PC-3 (cell line): ENCODE results near the gene DCDC2. TPM values are rescaled to one million over a fixed set of nuclear protein-coding genes. Genes with fewer than 3 reads are reported as not detected.

Source experiments
- ATAC-seq: fragments of 200-7000 bp; cut with Tn5 transposase; 2 replicates; pipeline ENCODE4 v1.9.1; 2020; ENCODE audit warnings: mild to moderate bottlenecking, moderate library complexity
- BruUV-seq: library from RNA; stranded (reverse); fragments of 400-500 nt; replicated peaks from 2 replicates; lab custom pipeline; 2021; lab: Mats Ljungman, UMichigan
- CTCF ChIA-PET: fragments of 300-600 bp; sonication (Branson Sonifier 250); formaldehyde crosslinking; loops from one replicate; lab custom pipeline; 2022; ENCODE audit warnings: antibody characterized with exemption; lab: Charles Lee
- POLR2A ChIA-PET: fragments of 300-600 bp; sonication (Branson Sonifier 250); formaldehyde crosslinking; loops from one replicate; lab custom pipeline; 2022; ENCODE audit warnings: antibody characterized with exemption; ENCODE audit not compliant: unreplicated experiment; lab: Charles Lee
- DNase-seq: peaks from one replicate; pipeline ENCODE4 v3.0.0-alpha.2; 2015
- H2AFZ ChIP-seq: fragments of 300-600 bp; sonication (generic); 2 replicates; pipeline ENCODE4 v1.6.0; 2016; ENCODE audit warnings: antibody characterized with exemption, low read length
- H3F3A ChIP-seq: fragments of 300-600 bp; sonication (generic); one replicate; pipeline ENCODE4 v1.6.0; 2017; ENCODE audit warnings: antibody characterized with exemption, low read length, control low read depth, mild to moderate bottlenecking; ENCODE audit not compliant: unreplicated experiment
- H3K27ac ChIP-seq: fragments of 300-600 bp; sonication (generic); 2 replicates; pipeline ENCODE4 v1.5.1; 2016; ENCODE audit warnings: mild to moderate bottlenecking, low read length
- H3K27me3 ChIP-seq: fragments of 300-600 bp; sonication (generic); 2 replicates; pipeline ENCODE4 v1.6.1; 2016; ENCODE audit warnings: low read length, mixed read lengths
- H3K36me3 ChIP-seq: fragments of 300-600 bp; sonication (generic); 2 replicates; pipeline ENCODE4 v1.6.1; 2016; ENCODE audit warnings: low read depth, mixed run types, low read length, mixed read lengths
- H3K4me1 ChIP-seq: fragments of 300-600 bp; sonication (generic); 2 replicates; pipeline ENCODE4 v1.5.1; 2016; ENCODE audit warnings: low read length; ENCODE audit not compliant: insufficient read depth
- H3K4me2 ChIP-seq: fragments of 300-600 bp; sonication (generic); 2 replicates; pipeline ENCODE4 v1.6.0; 2016; ENCODE audit warnings: low read length
- H3K4me3 ChIP-seq: fragments of 300-600 bp; sonication (generic); 2 replicates; pipeline ENCODE4 v1.5.1; 2016; ENCODE audit warnings: mild to moderate bottlenecking, low read length, mixed read lengths
- H3K79me2 ChIP-seq: fragments of 300-600 bp; sonication (generic); 2 replicates; pipeline ENCODE4 v1.6.1; 2017; ENCODE audit warnings: low read length, mixed read lengths
- H3K9ac ChIP-seq: fragments of 300-600 bp; sonication (generic); 2 replicates; pipeline ENCODE4 v1.6.0; 2016; ENCODE audit warnings: mild to moderate bottlenecking, low read length
- H3K9me2 ChIP-seq: fragments of 300-600 bp; sonication (generic); replicated peaks from 2 replicates; pipeline ENCODE4 v1.6.1; 2016; ENCODE audit warnings: mixed run types, low read length, mixed read lengths
- H3K9me3 ChIP-seq: fragments of 300-600 bp; sonication (generic); 2 replicates; pipeline ENCODE4 v1.6.1; 2016; ENCODE audit warnings: low read length, mixed read lengths
- H4K20me1 ChIP-seq: fragments of 300-600 bp; sonication (generic); 2 replicates; pipeline ENCODE4 v1.6.1; 2016; ENCODE audit warnings: low read length, mixed read lengths
- CTCF ChIP-seq: fragments of 300-600 bp; sonication (generic); conservative IDR thresholded peaks from 2 replicates; pipeline ENCODE4 v1.5.1; 2017; ENCODE audit warnings: antibody characterized with exemption, low read depth, mild to moderate bottlenecking, low read length
- EZH2 ChIP-seq: fragments of 300-600 bp; sonication (generic); IDR thresholded peaks from one replicate; pipeline ENCODE4 v1.6.1; 2017; ENCODE audit warnings: antibody characterized with exemption, mild to moderate bottlenecking, low read length; ENCODE audit not compliant: unreplicated experiment
- EZH2phosphoT487 ChIP-seq: fragments of 300-600 bp; sonication (generic); IDR thresholded peaks from 2 replicates; pipeline ENCODE4 v1.6.1; 2018; ENCODE audit warnings: mild to moderate bottlenecking, antibody characterized with exemption, low read length, borderline replicate concordance
- intact Hi-C: fragments of 100-400 bp; cut with micrococcal nuclease; formaldehyde crosslinking; loops from 2 replicates; pipeline ENCODE4 v1.9.0; 2023
- total RNA-seq: library from RNA; depleted of rRNA; stranded (reverse); fragments of >200 nt; gene quantifications from 2 replicates; pipeline ENCODE4 v1.2.3, GENCODE V29; 2014

DCDC2 gene
- total RNA-seq, 1 experiment from 2014 or later, result 0.11 TPM

- Histone ChIP-seq H4K20me1 (no peaks in the 10 kb centered on the region), H3K4me3 (no peak overlapping the region), H3K9ac (no peak overlapping the region), H3K4me2 (no peak overlapping the region), H3K27me3 (peaks cover 84% of the 10 kb centered on the region), H3K4me1 (no peaks in the 10 kb centered on the region), H3F3A (no peaks in the 10 kb centered on the region), H3K36me3 (no peaks in the 10 kb centered on the region), H3K9me2 (no peaks in the 10 kb centered on the region), H3K27ac (no peak overlapping the region), H3K9me3 (no peaks in the 10 kb centered on the region), H3K79me2 (no peaks in the 10 kb centered on the region), H2AFZ (no peak overlapping the region)
- ATAC-seq (no peak), DNase-seq (no peak)
- ChIA-PET POLR2A (no interaction called here), CTCF (no interaction called here)
- no TSS peak for BruUV-seq
- intact Hi-C loops, result no loop called here
- TF ChIP-seq EZH2 (no peak), EZH2phosphoT487 (no peak), CTCF (no peak)
Observed at GRCh38 chr6:24187965-24188577, 169.8 kb downstream of the DCDC2 start.

- H3K9ac ChIP-seq, result no peak overlapping the region
- CTCF ChIA-PET, result no interaction called here
- no TSS peak for BruUV-seq
- ATAC-seq (no peak), DNase-seq (no peak)
- no peak overlapping the region for H3K27ac ChIP-seq
- TF ChIP-seq EZH2phosphoT487, result no peak
- no peak for TF ChIP-seq CTCF
- no peak for TF ChIP-seq EZH2
- no peaks in the 10 kb centered on the region for H3K4me1 ChIP-seq
- no peak overlapping the region for H3K4me2 ChIP-seq
- no peaks in the 10 kb centered on the region for H3K9me2 ChIP-seq
- peaks cover 87% of the 10 kb centered on the region for H3K27me3 ChIP-seq
- no peaks in the 10 kb centered on the region for H3F3A ChIP-seq
- no peaks in the 10 kb centered on the region for H3K36me3 ChIP-seq
- H3K4me3 ChIP-seq, result no peak overlapping the region
- POLR2A ChIA-PET, result no interaction called here
- H3K79me2 ChIP-seq, result no peaks in the 10 kb centered on the region
- no peaks in the 10 kb centered on the region for H4K20me1 ChIP-seq
- intact Hi-C loops, result no loop called here
- H3K9me3 ChIP-seq, result no peaks in the 10 kb centered on the region
- no peak overlapping the region for H2AFZ ChIP-seq
Observed at GRCh38 chr6:24186349-24186748, 171.5 kb downstream of the DCDC2 start.

- TF ChIP-seq EZH2phosphoT487, result no peak
- no peak for TF ChIP-seq EZH2
- no peak for TF ChIP-seq CTCF
- Histone ChIP-seq H3K36me3 (no peaks in the 10 kb centered on the region), H3K4me2 (no peak overlapping the region), H3K9ac (no peak overlapping the region), H3K9me3 (no peaks in the 10 kb centered on the region), H2AFZ (no peak overlapping the region), H3F3A (no peaks in the 10 kb centered on the region), H3K79me2 (no peaks in the 10 kb centered on the region), H4K20me1 (no peaks in the 10 kb centered on the region), H3K4me1 (no peaks in the 10 kb centered on the region), H3K9me2 (no peaks in the 10 kb centered on the region), H3K4me3 (no peak overlapping the region), H3K27ac (no peak overlapping the region), H3K27me3 (peaks cover 78% of the 10 kb centered on the region)
- intact Hi-C loops, result no loop called here
- POLR2A ChIA-PET, result no interaction called here
- CTCF ChIA-PET, result no interaction called here
- BruUV-seq, result no TSS peak
- ATAC-seq (no peak), DNase-seq (no peak)
Observed at GRCh38 chr6:24183584-24183983, 174.3 kb downstream of the DCDC2 start.
